GM19467 (cell line): ENCODE data around the gene ATF1.
"Not testable (repeated sequence)": the region's sequence is repeated elsewhere in the genome, so short reads cannot be mapped to it uniquely, and the experiment has no call there.

Source experiments
- ATAC-seq: cut with Tn5 transposase; IDR thresholded peaks from one replicate; pipeline ENCODE4 v1.9.1; 2021; ENCODE audit warnings: mild to moderate bottlenecking, moderate library complexity; ENCODE audit not compliant: unreplicated experiment

ATF1 gene

GRCh38 chr12:50790081-50790480, 26.2 kb downstream of the ATF1 start:
- ATAC-seq: no peak

- no peak for ATAC-seq
These were observed 36.0 kb downstream of the ATF1 start for GRCh38 chr12:50799908-50800307.

GRCh38 chr12:50803230-50803875, 39.5 kb downstream of the ATF1 start:
- no peak for ATAC-seq

GRCh38 chr12:50806176-50806575, 42.3 kb downstream of the ATF1 start:
- no peak for ATAC-seq

GRCh38 chr12:50809131-50809530, 45.2 kb downstream of the ATF1 start:
- not testable (repeated sequence) for ATAC-seq

- ATAC-seq: not testable (repeated sequence)
These were observed 51.0 kb downstream of the ATF1 start for GRCh38 chr12:50814921-50815320.

- ATAC-seq: no peak
These were observed 56.3 kb downstream of the ATF1 start for GRCh38 chr12:50820177-50820576.

- ATAC-seq: no peak
These were observed 58.2 kb downstream of the ATF1 start for GRCh38 chr12:50822082-50822481.

- ATAC-seq: not testable (repeated sequence)
These were observed 59.8 kb downstream of the ATF1 start for GRCh38 chr12:50823724-50824123.

GRCh38 chr12:50824914-50825313, 61.0 kb downstream of the ATF1 start:
- ATAC-seq: no peak

GRCh38 chr12:50825372-50825838, 61.5 kb downstream of the ATF1 start:
- ATAC-seq: no peak

- no peak for ATAC-seq
These were observed 64.2 kb downstream of the ATF1 start for GRCh38 chr12:50828121-50828520.

- ATAC-seq: no peak
These were observed 65.0 kb downstream of the ATF1 start for GRCh38 chr12:50828886-50829285.

GRCh38 chr12:50833801-50834200, 69.9 kb downstream of the ATF1 start:
- ATAC-seq: not testable (repeated sequence)

- ATAC-seq: no peak
These were observed 75.1 kb downstream of the ATF1 start for GRCh38 chr12:50839042-50839441.

- ATAC-seq: no peak
These were observed 77.0 kb downstream of the ATF1 start for GRCh38 chr12:50840809-50841487.

GRCh38 chr12:50841716-50842531, 78.0 kb downstream of the ATF1 start:
- no peak for ATAC-seq

GRCh38 chr12:50842637-50843493, 79.0 kb downstream of the ATF1 start, which contains the start of gene TMPRSS12:
TSS of gene TMPRSS12 (plus strand) at chr12:50842926. CDS start at chr12:50842965, 39 bp downstream.
- no peak for ATAC-seq

GRCh38 chr12:50845021-50845647, 81.2 kb downstream of the ATF1 start:
- ATAC-seq: no peak

- no peak for ATAC-seq
These were observed 85.1 kb downstream of the ATF1 start for GRCh38 chr12:50848963-50849362.
